ENCODE results near the gene JADE2. TPM values are rescaled to one million over a fixed set of nuclear protein-coding genes. Genes with fewer than 3 reads are reported as not detected.

Gene JADE2
- total and polyA plus RNA-seq, 2 of the 8 experiments (the other 6 are each of a cell fraction or from before 2014, with no cell fraction given) = 19.2 to 55.8 TPM

- Histone ChIP-seq H3K79me2 (ENCODE audit: control insufficient read depth in 1 of 2, insufficient read depth in 2 of 2, low read length in 2 of 2) (peaks cover 0 to 22% of the 10 kb centered on the region in 2 experiments; a peak in 2 of 4 replicates), H4K20me1 (replicated peaks in 1 of 2; ENCODE audit: control insufficient read depth in 1 of 2, insufficient read depth in 2 of 2, low read length in 2 of 2) (peaks cover 0 to 1% of the 10 kb centered on the region in 2 experiments), H2AFZ (ENCODE audit: low read length) (no peak overlapping the region), H3K27ac (ENCODE audit: low read depth, low read length) (peak overlapping the region; percentile 71), H3K4ac (replicated peaks; ENCODE audit: insufficient read length, low read depth, low read length) (peak overlapping the region; percentile 46), H3K9ac (replicated peaks in 1 of 4; ENCODE audit: extremely low read depth in 1 of 4, low read depth in 3 of 4, low read length in 3 of 4) (no peak overlapping the region), H3K27me3 (replicated peaks in 1 of 4; ENCODE audit: control insufficient read depth in 3 of 4, extremely low read depth in 1 of 4, insufficient read depth in 3 of 4, low read length in 3 of 4) (no peaks in the 10 kb centered on the region), H3K9me3 (ENCODE audit: insufficient read depth in 2 of 2, low read depth in 1 of 2, low read length in 1 of 2) (no peaks in the 10 kb centered on the region), H2BK5ac (ENCODE audit: low read depth, low read length) (peak overlapping the region; percentile 97), H4K91ac (replicated peaks; ENCODE audit: insufficient read length, low read length) (peak overlapping the region; percentile 96), H4K8ac (ENCODE audit: extremely low read depth, insufficient read depth, low read length) (0 out of 2 replicates have a peak overlapping the region, but pooled peaks have one; percentile 0), H3K23me2 (ENCODE audit: low read depth, low read length) (no peaks in the 10 kb centered on the region), H3K23ac (ENCODE audit: insufficient read length) (no peak overlapping the region), H3K36me3 (ENCODE audit: control insufficient read depth in 2 of 4, insufficient read depth in 4 of 4, low read length in 3 of 4) (peaks cover 4 to 53% (median 10%) of the 10 kb centered on the region in 4 experiments; a peak in 7 of 8 replicates), H3K4me3 (ENCODE audit: extremely low read depth in 1 of 4, insufficient read depth in 2 of 4, low read depth in 3 of 4, low read length in 4 of 4) (peak overlapping the region in 1 of 4 experiments; percentile 19; a peak in 1 of 8 replicates), H3K4me1 (replicated peaks in 1 of 4; ENCODE audit: control insufficient read depth in 3 of 4, insufficient read depth in 4 of 4, low read length in 3 of 4) (peaks cover 6 to 17% (median 9%) of the 10 kb centered on the region in 4 experiments), H2BK12ac (ENCODE audit: low read depth, low read length) (peak overlapping the region; percentile 99), H3K79me1 (ENCODE audit: low read depth, low read length) (peaks cover 6% of the 10 kb centered on the region), H3K56ac (replicated peaks; ENCODE audit: insufficient read length, low read depth, low read length) (no peak overlapping the region), H2AK5ac (ENCODE audit: low read depth, low read length) (peak overlapping the region; percentile 97), H4K5ac (ENCODE audit: insufficient read length, low read depth, low read length) (peak overlapping the region; percentile 55), H3K18ac (ENCODE audit: extremely low read depth, low read length) (peak overlapping the region; percentile 96), H2BK120ac (replicated peaks; ENCODE audit: low read depth, low read length) (peak overlapping the region; percentile 62), H3K14ac (ENCODE audit: insufficient read length) (no peak overlapping the region), H2BK15ac (ENCODE audit: low read length) (peak overlapping the region; percentile 9; the same call in 1 of the 2 replicates), H2BK20ac (ENCODE audit: low read length) (peak overlapping the region; percentile 98), H3K4me2 (ENCODE audit: insufficient read depth in 1 of 2, low read depth in 2 of 2, low read length in 2 of 2) (peak overlapping the region in 1 of 2 experiments; percentile 43; a peak in 2 of 4 replicates)
- ChIA-PET CTCF (ENCODE audit: partially characterized antibody) (interaction anchor here (0.8 to 13.1 kb wide), 16 partner anchors 10 to 160 kb away, joined by 3 to 121 read pairs (median 4); partner anchors contain the start of genes CDKN2AIPNL and JADE2), POLR2A (ENCODE audit: partially characterized antibody) (interaction anchor here (0.8 to 8.8 kb wide), 15 partner anchors 9 to 315 kb away, joined by 3 to 74 read pairs (median 6); partner anchors contain the start of genes JADE2 and PPP2CA)
- DNase-seq (ENCODE audit: low read depth in 1 of 2, low spot score in 2 of 2) = no peak
- 84% methylated on average over 15 of the region's 15 CpGs; no CpG with 5 or more reads in 1 of the 2 experiments for WGBS, 2 experiments (ENCODE audit: extremely low coverage in 1 of 2, insufficient coverage in 1 of 2, insufficient read length in 1 of 2, insufficient replicate concordance in 2 of 2, low coverage in 1 of 2, low lambda C conversion rate in 2 of 2, missing lambda C conversion rate in 1 of 2)
- no peak for FAIRE-seq
- TF ChIP-seq NANOG (IDR thresholded peaks at IDR 0.05; ENCODE audit: insufficient read depth, low read depth, low read length, poor library complexity, severe bottlenecking) (no peak), FOSL1 (IDR thresholded peaks at IDR 0.05; ENCODE audit: insufficient read depth, low read depth, low read length) (no peak), GABPA (IDR thresholded peaks at IDR 0.05; ENCODE audit: borderline replicate concordance, insufficient read depth, low read length) (no peak), TAF7 (optimal IDR thresholded peaks at IDR 0.05; ENCODE audit: borderline replicate concordance, low read depth, low read length) (no peak), TAF1 (IDR thresholded peaks at IDR 0.05; ENCODE audit: low read depth, low read length) (no peak), CREB1 (IDR thresholded peaks at IDR 0.05) (no peak), SP1 (IDR thresholded peaks at IDR 0.05; ENCODE audit: low read depth, low read length) (no peak), POLR2A (IDR thresholded peaks at IDR 0.05; ENCODE audit: control extremely low read depth in 1 of 2, low read depth in 2 of 2, low read length in 2 of 2) (no peak), SUZ12 (IDR thresholded peaks at IDR 0.05; ENCODE audit: low read length) (no peak), RFX5 (IDR thresholded peaks at IDR 0.05; ENCODE audit: borderline replicate concordance, low read depth, low read length) (no peak), EP300 (IDR thresholded peaks at IDR 0.05; ENCODE audit: borderline replicate concordance in 1 of 2, low read depth in 2 of 2, low read length in 2 of 2) (no peak)
Measured at GRCh38 chr5:134540747-134541733, 15.6 kb downstream of the JADE2 start.

All from H1 (cell line).